Tibial nerve (tissue), 4 donors: ENCODE measurements around the gene UPB1. TPM values are rescaled to one million over a fixed set of nuclear protein-coding genes. Genes with fewer than 3 reads are reported as not detected.

Experiments used
- DNase-seq, 2 donors: peaks; one replicate each; pipeline ENCODE4 v3.0.0-alpha.2; 2019; ENCODE audit warnings: low spot score in 2 of 2
- H3K27ac ChIP-seq, 4 donors: fragments of 200-600 bp; sonication (generic) in 3 of 4; one replicate each; pipeline ENCODE4 v1.5.1; 2017 to 2019; ENCODE audit warnings: mild to moderate bottlenecking in 1 of 4
- H3K27me3 ChIP-seq, 2 donors: fragments of 200-600 bp; sonication (generic) in 1 of 2; one replicate each; pipeline versions ENCODE4 v1.5.1 to v1.6.0; 2017 to 2019
- H3K36me3 ChIP-seq, 3 donors: fragments of 200-600 bp; sonication (generic); one replicate each; pipeline ENCODE4 v1.5.1; 2018 to 2019
- H3K4me1 ChIP-seq, 4 donors: fragments of 200-600 bp; sonication (generic) in 3 of 4; one replicate each; pipeline ENCODE4 v1.5.1; 2017 to 2019
- H3K4me3 ChIP-seq, 4 donors: fragments of 200-600 bp; sonication (generic) in 3 of 4; one replicate each; pipeline ENCODE4 v1.5.1; 2017 to 2019; ENCODE audit warnings: mild to moderate bottlenecking in 1 of 4, moderate library complexity in 1 of 4
- H3K9me3 ChIP-seq, 4 donors: fragments of 200-600 bp; sonication (generic) in 3 of 4; one replicate each; pipeline ENCODE4 v1.5.1; 2017 to 2019
- EP300 ChIP-seq, 2 donors: sonication (generic); formaldehyde crosslinking; IDR thresholded peaks; one replicate each; pipeline ENCODE4 v1.6.1; 2017; ENCODE audit warnings: antibody characterized with exemption in 2 of 2, mild to moderate bottlenecking in 1 of 2
- POLR2A ChIP-seq, 2 donors: fragments of 450-650 bp; IDR thresholded peaks; one replicate each; pipeline ENCODE4 v1.6.1; 2017; ENCODE audit warnings: antibody characterized with exemption in 2 of 2, mild to moderate bottlenecking in 2 of 2, moderate library complexity in 2 of 2
- WGBS, 2 donors: methylation state at CpG; one replicate each; pipeline ENCODE4 v1.1.5; 2018; 5-methylcytosine and 5-hydroxymethylcytosine counted together
- total RNA-seq, 4 donors: library from RNA; depleted of rRNA; stranded (reverse); fragments of >200 nt; gene quantifications; one replicate each; pipeline ENCODE4 v1.1.0, GENCODE V29; 2016
- TF ChIP-seq, protein P1 (sequence below), 5 experiments: fragments of 200-600 bp in 3 of 5; fragments of 450-650 bp in 2 of 5; sonication (generic) in 3 of 5; IDR thresholded peaks; one replicate each; pipeline ENCODE4 v1.5.1; 2016 to 2019; ENCODE audit warnings: antibody characterized with exemption in 5 of 5, mild to moderate bottlenecking in 3 of 5, moderate library complexity in 2 of 5

UPB1 gene
- total RNA-seq, 4 donors from 2014 or later = 0.44 to 0.98 (median 0.63) TPM; not detected in 1

DNA sequence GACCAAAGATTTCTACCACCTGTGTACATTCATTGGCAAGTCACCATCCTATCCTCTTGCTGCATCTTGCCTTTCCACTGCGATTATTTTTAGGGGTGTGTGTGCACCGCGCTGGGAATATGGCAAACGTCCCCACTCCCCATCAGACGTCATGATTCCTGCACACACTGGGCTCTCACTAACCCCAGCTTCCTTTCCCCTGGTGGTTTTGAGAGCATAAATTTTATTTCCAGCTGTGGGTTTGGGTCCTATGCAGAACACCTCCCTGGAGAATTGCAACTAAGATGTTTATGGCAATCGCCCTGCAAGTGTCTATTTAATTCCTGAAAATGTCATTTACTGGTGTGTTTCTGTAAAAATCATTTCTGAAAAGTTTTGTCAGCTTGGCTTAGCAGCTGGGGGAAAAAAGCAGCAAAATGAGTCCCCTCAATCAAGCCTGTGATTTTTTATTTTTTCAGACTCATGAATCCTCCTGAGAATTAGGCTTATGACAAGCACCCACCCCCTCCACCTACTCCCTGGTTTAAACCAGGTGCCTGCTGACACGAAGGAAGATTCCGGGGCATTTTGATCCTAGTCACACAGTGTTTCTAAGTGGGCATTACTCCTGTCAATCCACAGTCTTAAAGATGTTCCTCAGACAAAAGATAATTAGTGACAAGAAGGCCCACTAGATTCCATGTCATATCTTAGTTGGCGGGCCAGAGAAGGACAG, 23.8 kb downstream of the UPB1 start:
- H3K27me3 ChIP-seq = no peaks in the 10 kb centered on the region
- H3K4me1 ChIP-seq = peaks cover 0 to 10% (median 4%) of the 10 kb centered on the region in 4 donors
- TF ChIP-seq EP300 (IDR thresholded peaks at IDR 0.05) (no peak), POLR2A (IDR thresholded peaks at IDR 0.05) (no peak)
- TF ChIP-seq, protein P1, sequence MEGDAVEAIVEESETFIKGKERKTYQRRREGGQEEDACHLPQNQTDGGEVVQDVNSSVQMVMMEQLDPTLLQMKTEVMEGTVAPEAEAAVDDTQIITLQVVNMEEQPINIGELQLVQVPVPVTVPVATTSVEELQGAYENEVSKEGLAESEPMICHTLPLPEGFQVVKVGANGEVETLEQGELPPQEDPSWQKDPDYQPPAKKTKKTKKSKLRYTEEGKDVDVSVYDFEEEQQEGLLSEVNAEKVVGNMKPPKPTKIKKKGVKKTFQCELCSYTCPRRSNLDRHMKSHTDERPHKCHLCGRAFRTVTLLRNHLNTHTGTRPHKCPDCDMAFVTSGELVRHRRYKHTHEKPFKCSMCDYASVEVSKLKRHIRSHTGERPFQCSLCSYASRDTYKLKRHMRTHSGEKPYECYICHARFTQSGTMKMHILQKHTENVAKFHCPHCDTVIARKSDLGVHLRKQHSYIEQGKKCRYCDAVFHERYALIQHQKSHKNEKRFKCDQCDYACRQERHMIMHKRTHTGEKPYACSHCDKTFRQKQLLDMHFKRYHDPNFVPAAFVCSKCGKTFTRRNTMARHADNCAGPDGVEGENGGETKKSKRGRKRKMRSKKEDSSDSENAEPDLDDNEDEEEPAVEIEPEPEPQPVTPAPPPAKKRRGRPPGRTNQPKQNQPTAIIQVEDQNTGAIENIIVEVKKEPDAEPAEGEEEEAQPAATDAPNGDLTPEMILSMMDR (IDR thresholded peaks at IDR 0.05) = no peak

DNA sequence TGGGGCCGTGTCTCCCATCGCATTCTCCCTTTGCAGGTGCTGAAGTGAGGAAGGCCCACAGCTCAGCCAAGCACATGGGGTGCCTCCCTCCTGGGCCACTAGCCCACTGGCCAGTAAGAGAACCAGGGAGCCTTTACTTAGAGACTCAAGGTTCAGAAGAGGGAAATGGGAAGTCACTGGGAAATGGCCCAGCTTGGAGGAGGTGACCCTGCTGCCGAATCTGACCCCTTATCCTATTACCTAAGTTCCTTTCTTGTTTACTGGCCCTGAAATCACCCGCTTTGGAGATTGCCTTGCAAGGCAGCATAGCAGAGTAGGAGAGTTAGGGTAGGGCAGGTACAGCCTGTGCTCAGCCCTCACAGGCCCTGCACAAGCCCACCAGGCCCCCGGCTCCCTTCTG, 24.4 kb downstream of the UPB1 start:
- no peak for DNase-seq
- Histone ChIP-seq H3K27me3 (no peaks in the 10 kb centered on the region), H3K36me3 (no peaks in the 10 kb centered on the region), H3K27ac (no peak overlapping the region), H3K9me3 (no peaks in the 10 kb centered on the region), H3K4me1 (peaks cover 0 to 10% (median 4%) of the 10 kb centered on the region in 4 donors), H3K4me3 (no peak overlapping the region)
- TF ChIP-seq POLR2A (IDR thresholded peaks at IDR 0.05) (no peak), EP300 (IDR thresholded peaks at IDR 0.05) (no peak)
- TF ChIP-seq, protein P1 (IDR thresholded peaks at IDR 0.05) = no peak
- WGBS, 2 donors = 77 to 83% methylated on average over 5 of the region's 5 CpGs

More for the DNA sequence above, 23.8 kb downstream of the UPB1 start:
- DNase-seq = no peak
- no peaks in the 10 kb centered on the region for H3K36me3 ChIP-seq
- H3K4me3 ChIP-seq = no peak overlapping the region
- H3K9me3 ChIP-seq = no peaks in the 10 kb centered on the region
- 74 to 81% methylated on average over 9 of the region's 9 CpGs for WGBS, 2 donors
- H3K27ac ChIP-seq = no peak overlapping the region

DNA sequence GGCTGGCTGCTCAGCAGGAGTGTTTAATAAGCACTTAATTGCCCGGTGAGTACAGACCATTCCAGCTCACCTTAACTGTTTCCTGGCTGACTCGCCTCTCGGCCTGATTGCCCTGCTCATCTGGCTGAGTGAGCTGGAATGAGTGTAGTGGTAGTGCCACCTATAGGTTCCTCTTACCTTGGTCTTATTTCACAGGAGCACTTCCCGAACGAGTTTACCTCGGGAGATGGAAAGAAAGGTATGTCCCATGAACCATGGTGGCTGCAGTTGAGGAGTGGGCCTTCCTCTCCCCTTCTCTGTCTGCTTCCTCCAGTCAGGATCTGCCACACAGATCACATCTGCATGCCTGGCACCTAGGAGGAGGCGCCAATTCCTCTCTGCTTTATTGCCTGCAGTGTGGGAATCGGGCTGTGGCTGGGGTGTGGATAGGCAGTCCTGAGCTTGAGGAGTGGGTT, 26.7 kb downstream of the UPB1 start:
- Histone ChIP-seq H3K27me3 (no peaks in the 10 kb centered on the region), H3K4me1 (peaks cover 0 to 15% (median 4%) of the 10 kb centered on the region in 4 donors), H3K27ac (no peak overlapping the region), H3K9me3 (no peaks in the 10 kb centered on the region), H3K36me3 (no peaks in the 10 kb centered on the region), H3K4me3 (no peak overlapping the region)
- 41 to 42% methylated on average over 8 of the region's 8 CpGs for WGBS, 2 donors
- no peak for TF ChIP-seq POLR2A (IDR thresholded peaks at IDR 0.05)
- TF ChIP-seq, protein P1 (IDR thresholded peaks at IDR 0.05) = peak in 4 of 5 experiments; percentile 10 to 43 (median 18)
- no peak for DNase-seq

DNA sequence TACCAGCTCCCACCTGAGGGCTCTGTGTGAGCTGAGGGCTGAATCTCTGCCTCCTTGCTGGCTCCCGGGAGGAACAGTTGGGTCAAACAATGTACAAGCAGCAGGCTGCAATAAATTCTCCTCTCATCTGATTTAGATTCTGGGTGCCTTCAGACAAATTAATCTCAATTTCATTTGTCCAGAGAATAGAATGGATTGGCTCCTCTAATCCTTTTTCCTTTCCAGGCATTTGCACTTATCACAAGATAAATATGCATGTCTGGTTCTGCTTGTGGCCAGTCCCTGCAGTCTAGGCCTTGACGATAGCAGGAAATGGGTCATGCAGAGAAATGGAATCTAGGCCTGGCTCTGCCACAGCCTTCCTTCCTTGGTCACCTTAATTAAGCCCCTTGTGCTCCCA, 28.7 kb downstream of the UPB1 start:
- Histone ChIP-seq H3K36me3 (no peaks in the 10 kb centered on the region), H3K27ac (no peak overlapping the region), H3K9me3 (no peaks in the 10 kb centered on the region), H3K27me3 (no peaks in the 10 kb centered on the region), H3K4me3 (no peak overlapping the region), H3K4me1 (peaks cover 0 to 15% (median 4%) of the 10 kb centered on the region in 4 donors)
- WGBS, 2 donors = 75 to 80% methylated on average over 2 of the region's 2 CpGs
- no peak for DNase-seq
- TF ChIP-seq POLR2A (IDR thresholded peaks at IDR 0.05) (no peak), EP300 (IDR thresholded peaks at IDR 0.05) (no peak)
- TF ChIP-seq, protein P1 (IDR thresholded peaks at IDR 0.05) = no peak

DNA sequence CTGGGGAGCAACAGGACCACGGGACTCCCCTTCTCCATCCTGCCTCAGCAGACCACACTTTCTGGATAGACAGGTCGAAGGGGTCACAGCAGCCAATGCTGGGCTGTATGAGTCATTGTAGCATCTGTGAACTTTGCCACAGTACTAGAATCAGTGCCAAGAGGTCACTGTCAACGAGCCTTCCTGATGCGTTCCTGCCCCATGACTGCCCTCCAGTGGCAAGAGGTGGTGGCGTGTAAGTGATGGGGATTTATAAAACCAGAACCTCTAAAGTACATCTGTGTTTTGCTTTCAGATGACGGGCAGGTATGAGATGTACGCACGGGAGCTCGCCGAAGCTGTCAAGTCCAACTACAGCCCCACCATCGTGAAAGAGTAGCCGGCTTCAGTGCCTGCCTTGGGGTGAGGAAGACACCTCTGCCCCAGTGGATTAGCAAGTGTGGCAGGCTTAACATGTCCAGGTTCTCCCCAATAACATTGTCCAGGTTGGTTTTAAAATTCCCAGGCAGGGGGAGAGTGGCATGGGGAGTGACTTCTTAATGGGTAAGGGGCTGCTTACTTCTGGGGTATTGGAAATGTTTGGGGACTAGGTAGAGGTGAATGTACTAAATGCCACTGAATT, 30.4 kb downstream of the UPB1 start:
- peak; percentile 82 to 95 for DNase-seq
- no peaks in the 10 kb centered on the region for H3K9me3 ChIP-seq
- no peaks in the 10 kb centered on the region for H3K27me3 ChIP-seq
- H3K36me3 ChIP-seq = no peaks in the 10 kb centered on the region
- no peak overlapping the region for H3K4me3 ChIP-seq
- no peak for TF ChIP-seq POLR2A (IDR thresholded peaks at IDR 0.05)
- TF ChIP-seq EP300 (IDR thresholded peaks at IDR 0.05) = peak in 1 of 2 donors; percentile 50
- TF ChIP-seq, protein P1 (IDR thresholded peaks at IDR 0.05) = peak; percentile 76 to 89 (median 86)
- WGBS, 2 donors = 8 to 11% methylated on average over 11 to 12 of the region's 12 CpGs
- H3K4me1 ChIP-seq = peaks cover 0 to 15% (median 4%) of the 10 kb centered on the region in 4 donors
- H3K27ac ChIP-seq = peak overlapping the region in 1 of 4 donors; percentile 20
